Measurements from ENCODE around the gene ZBED4. TPM values are rescaled to one million over a fixed set of nuclear protein-coding genes. Genes with fewer than 3 reads are reported as not detected.

Gene ZBED4
- total RNA-seq, 1 donor from 2014 or later: 17.3 TPM

DNA sequence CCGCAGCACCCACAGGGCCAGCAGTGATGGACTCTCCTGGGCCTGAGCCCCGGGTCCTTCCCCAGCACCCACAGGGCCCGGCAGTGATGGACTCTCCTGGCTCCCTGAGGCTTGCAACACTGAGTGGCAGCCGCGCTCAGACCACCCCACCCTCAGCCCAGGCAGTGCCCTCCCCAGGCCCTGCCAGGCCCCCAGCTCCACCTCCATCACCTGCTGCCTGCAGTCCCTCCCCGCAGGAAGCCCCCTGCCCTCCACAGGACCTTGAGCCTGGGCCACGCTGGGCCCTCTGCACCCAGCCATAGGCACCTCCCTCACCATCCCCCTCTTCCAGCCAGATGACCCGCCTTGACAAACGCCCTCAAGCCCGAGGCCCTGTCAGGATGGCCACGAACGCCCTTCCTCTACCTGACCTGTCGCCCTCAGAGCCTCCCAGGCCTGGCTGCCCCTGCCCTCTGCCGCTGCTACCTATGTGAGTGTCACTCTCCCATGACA is 53.2 kb downstream of the ZBED4 start:
- ATAC-seq (ENCODE audit: low read depth): no peak
- intact Hi-C loops (cut with micrococcal nuclease): no loop called here
- H3K36me3 Mint-ChIP-seq (ENCODE audit: low read depth): peaks cover 75% of the 10 kb centered on the region
- no peak for DNase-seq
- no peaks in the 10 kb centered on the region for H3K27me3 Mint-ChIP-seq
- no peaks in the 10 kb centered on the region for H3K4me1 Mint-ChIP-seq
- no peak overlapping the region for H3K4me3 Mint-ChIP-seq
- H3K27ac Mint-ChIP-seq: no peak overlapping the region
- no peaks in the 10 kb centered on the region for H3K9me3 Mint-ChIP-seq
- CTCF ChIA-PET: no interaction called here
- TF ChIP-seq, protein P1, sequence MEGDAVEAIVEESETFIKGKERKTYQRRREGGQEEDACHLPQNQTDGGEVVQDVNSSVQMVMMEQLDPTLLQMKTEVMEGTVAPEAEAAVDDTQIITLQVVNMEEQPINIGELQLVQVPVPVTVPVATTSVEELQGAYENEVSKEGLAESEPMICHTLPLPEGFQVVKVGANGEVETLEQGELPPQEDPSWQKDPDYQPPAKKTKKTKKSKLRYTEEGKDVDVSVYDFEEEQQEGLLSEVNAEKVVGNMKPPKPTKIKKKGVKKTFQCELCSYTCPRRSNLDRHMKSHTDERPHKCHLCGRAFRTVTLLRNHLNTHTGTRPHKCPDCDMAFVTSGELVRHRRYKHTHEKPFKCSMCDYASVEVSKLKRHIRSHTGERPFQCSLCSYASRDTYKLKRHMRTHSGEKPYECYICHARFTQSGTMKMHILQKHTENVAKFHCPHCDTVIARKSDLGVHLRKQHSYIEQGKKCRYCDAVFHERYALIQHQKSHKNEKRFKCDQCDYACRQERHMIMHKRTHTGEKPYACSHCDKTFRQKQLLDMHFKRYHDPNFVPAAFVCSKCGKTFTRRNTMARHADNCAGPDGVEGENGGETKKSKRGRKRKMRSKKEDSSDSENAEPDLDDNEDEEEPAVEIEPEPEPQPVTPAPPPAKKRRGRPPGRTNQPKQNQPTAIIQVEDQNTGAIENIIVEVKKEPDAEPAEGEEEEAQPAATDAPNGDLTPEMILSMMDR (IDR thresholded peaks at IDR 0.05): no peak
- POLR2A ChIA-PET: no interaction called here

DNA sequence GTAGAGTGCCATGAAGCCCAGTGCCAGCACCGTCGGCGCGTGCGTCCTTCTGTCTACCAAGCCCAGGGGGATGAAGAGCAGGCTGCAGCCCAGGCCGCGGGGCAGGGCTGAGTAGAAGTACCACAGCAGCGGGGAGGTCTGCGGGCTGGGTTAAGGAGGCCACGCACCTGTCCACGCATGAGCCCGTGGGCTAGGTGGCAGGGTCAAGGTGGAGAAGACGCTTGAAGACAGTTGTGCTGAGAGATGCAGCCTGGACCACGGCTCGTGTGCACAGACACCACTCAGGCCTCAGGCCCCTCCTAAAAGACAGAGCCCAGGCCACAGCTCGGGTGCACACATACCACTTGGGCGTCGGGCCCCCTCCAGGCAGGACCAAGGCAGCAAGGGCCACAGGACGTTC is 54.2 kb downstream of the ZBED4 start:
- no peak for DNase-seq
- CTCF ChIA-PET: no interaction called here
- TF ChIP-seq, protein P1 (IDR thresholded peaks at IDR 0.05): no peak
- no peaks in the 10 kb centered on the region for H3K4me1 Mint-ChIP-seq
- H3K27ac Mint-ChIP-seq: no peak overlapping the region
- no peak for ATAC-seq (ENCODE audit: low read depth)
- no peaks in the 10 kb centered on the region for H3K9me3 Mint-ChIP-seq
- no peak overlapping the region for H3K4me3 Mint-ChIP-seq
- no peaks in the 10 kb centered on the region for H3K27me3 Mint-ChIP-seq
- intact Hi-C loops (cut with micrococcal nuclease): no loop called here
- POLR2A ChIA-PET: interaction anchor here (0.7 kb wide), 1 partner anchor 122 kb away, joined by 7 read pairs; no protein-coding TSS in a partner anchor
- peaks cover 73% of the 10 kb centered on the region for H3K36me3 Mint-ChIP-seq (ENCODE audit: low read depth)

DNA sequence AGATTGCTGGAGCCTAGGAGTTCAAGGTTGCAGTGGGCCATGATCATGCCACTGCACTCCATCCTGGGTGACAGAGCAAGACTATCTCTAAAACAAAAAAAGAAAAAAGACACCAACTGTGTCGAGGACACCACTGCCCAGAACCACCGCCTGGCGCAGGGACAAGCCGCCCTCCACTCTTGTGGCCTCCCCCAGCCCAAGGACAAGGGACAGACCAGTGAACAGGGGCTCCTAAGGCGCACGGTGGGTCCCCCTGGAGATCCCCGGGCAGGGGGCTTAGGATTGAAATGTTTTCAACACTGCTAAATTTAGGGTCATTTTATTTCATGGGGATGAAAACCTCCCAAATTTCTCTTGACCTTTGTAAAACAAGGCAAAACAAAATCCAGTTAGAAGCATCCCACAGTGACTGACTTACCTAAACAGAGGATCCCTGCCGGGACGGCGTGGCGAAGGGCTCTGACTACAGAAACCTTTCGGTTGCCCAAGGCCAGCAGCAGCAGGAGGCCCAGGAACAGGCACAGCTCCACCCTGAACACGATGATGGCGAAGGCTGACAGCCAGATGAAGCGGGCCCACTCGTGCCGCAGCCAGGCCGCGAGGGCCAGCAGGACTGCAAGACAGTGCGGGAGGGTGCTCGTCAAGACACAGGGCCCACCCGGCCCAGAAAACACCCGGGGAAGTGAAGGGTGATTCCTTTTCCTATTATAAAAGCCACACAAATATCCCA is 56.0 kb downstream of the ZBED4 start:
- Mint-ChIP-seq H3K4me3 (no peak overlapping the region), H3K9me3 (no peaks in the 10 kb centered on the region), H3K27ac (no peak overlapping the region), H3K27me3 (no peaks in the 10 kb centered on the region), H3K4me1 (no peaks in the 10 kb centered on the region), H3K36me3 (ENCODE audit: low read depth) (peaks cover 69% of the 10 kb centered on the region)
- ATAC-seq (ENCODE audit: low read depth) (no peak), DNase-seq (no peak)
- POLR2A ChIA-PET: no interaction called here
- TF ChIP-seq, protein P1 (IDR thresholded peaks at IDR 0.05): no peak
- CTCF ChIA-PET: no interaction called here
- intact Hi-C loops (cut with micrococcal nuclease): no loop called here

DNA sequence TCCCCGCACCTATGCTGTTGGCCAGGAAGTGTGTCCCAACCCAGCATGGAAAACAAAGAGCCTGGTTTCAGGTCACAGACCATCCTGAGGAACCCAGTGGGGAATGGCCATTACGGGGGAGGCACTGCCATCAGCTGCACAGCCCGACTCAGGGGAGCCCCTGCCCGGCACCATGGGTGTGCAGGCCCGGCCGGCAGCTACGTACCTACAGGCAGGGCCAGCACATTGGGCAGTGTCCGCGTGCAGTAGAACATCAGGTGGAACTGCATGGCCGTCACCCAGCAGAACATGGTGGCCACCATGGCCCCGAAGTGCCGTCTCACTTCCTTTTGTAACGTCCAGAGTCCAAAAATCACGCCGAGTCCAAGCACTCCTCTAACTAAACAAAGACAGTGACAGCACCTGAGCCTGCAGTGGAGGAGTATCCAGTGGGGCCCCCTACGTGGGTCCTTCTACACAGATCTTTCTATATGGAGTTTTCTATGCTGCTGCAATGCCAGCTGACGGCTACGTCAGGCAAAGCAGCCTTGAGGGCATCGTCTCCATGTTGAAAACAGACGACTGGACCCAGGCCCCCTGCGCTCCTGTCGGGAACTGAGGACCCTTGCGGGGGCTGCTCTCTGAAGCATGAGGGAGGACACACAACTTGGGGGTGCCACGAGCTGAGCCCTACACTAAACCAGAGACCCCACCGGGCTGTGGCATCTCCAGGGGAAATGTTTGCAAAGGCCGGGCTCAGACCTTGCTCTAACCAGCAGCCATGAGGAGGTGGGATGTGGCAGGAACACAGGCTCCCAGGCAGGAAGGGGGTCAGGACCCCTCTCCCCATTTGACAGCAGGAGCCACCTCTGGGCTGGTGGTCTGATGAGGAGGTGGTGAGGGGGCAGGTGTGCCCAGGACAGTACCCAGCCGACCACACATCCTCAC is 56.8 kb downstream of the ZBED4 start:
- no peaks in the 10 kb centered on the region for H3K27me3 Mint-ChIP-seq
- no peaks in the 10 kb centered on the region for H3K4me1 Mint-ChIP-seq
- TF ChIP-seq, protein P1 (IDR thresholded peaks at IDR 0.05): no peak
- DNase-seq: no peak
- H3K27ac Mint-ChIP-seq: no peak overlapping the region
- ATAC-seq (ENCODE audit: low read depth): no peak
- POLR2A ChIA-PET: no interaction called here
- no peak overlapping the region for H3K4me3 Mint-ChIP-seq
- H3K9me3 Mint-ChIP-seq: no peaks in the 10 kb centered on the region
- H3K36me3 Mint-ChIP-seq (ENCODE audit: low read depth): peaks cover 66% of the 10 kb centered on the region
- intact Hi-C loops (cut with micrococcal nuclease): no loop called here
- CTCF ChIA-PET: no interaction called here
